GM21723 (cell line): Measurements from ENCODE around the gene RIN2.

ENCODE experiments used
- ATAC-seq: cut with Tn5 transposase; IDR thresholded peaks from one replicate; pipeline ENCODE4 v1.9.1; 2021; ENCODE audit warnings: mild to moderate bottlenecking, moderate library complexity; ENCODE audit not compliant: unreplicated experiment

RIN2 gene, protein sequence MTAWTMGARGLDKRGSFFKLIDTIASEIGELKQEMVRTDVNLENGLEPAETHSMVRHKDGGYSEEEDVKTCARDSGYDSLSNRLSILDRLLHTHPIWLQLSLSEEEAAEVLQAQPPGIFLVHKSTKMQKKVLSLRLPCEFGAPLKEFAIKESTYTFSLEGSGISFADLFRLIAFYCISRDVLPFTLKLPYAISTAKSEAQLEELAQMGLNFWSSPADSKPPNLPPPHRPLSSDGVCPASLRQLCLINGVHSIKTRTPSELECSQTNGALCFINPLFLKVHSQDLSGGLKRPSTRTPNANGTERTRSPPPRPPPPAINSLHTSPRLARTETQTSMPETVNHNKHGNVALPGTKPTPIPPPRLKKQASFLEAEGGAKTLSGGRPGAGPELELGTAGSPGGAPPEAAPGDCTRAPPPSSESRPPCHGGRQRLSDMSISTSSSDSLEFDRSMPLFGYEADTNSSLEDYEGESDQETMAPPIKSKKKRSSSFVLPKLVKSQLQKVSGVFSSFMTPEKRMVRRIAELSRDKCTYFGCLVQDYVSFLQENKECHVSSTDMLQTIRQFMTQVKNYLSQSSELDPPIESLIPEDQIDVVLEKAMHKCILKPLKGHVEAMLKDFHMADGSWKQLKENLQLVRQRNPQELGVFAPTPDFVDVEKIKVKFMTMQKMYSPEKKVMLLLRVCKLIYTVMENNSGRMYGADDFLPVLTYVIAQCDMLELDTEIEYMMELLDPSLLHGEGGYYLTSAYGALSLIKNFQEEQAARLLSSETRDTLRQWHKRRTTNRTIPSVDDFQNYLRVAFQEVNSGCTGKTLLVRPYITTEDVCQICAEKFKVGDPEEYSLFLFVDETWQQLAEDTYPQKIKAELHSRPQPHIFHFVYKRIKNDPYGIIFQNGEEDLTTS

DNA sequence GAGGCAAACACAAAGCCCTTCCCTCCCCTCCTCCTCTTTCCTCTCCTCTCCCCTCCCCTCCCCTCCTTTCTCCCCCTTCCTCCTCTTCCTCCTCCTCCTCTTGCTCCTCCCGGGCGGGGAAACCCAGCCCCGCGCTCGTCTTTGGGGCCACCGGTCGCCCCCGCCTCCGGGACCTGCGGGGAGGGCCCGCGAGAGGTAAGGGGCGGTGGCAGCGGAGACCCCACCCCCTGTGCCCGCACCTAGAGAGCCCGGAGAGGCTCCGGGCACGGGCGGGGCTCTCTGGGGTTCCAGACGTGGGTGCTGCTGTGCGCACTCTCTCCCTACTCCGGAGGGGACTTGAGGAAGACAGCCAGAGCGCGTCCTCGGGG, at the start of gene RIN2:
RIN2 (plus strand) TSS at position 126 of the 368 bp plus-strand sequence. CDS start 131,344 bp downstream, outside the sequence.
- ATAC-seq = no peak

DNA sequence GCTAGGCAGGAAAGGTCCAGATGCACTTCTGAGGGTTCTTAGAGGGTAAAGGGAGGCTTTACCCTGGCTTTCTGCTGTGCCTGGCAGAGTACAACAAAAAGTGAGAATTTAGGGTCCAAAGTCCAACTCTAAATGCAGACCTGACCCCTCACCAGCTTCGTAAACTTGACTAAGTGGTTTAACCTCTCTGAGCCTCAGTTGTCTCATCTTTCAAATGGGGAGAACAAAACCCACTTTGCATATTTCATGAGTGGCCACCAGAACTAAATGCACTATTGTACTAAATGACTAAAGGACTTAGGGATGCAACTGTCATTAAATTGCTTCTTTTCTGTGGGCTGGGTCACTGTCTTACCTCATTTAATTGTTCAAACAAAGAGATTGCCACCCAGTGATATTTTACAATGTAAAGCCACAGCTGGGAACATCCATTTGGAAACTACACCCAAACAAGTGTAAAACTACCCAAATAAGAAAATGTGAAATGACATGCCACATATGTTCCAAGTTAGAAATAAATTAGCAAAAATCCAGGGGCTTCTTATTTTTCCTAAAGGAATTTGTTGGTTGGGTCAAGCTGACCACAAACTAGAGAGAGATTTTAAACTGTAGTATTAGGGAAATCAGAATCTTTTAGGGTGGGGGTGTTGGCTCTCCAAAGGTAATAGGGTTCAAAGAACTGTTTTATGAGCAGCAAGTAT, 48.3 kb upstream of the RIN2 start:
- no peak for ATAC-seq

DNA sequence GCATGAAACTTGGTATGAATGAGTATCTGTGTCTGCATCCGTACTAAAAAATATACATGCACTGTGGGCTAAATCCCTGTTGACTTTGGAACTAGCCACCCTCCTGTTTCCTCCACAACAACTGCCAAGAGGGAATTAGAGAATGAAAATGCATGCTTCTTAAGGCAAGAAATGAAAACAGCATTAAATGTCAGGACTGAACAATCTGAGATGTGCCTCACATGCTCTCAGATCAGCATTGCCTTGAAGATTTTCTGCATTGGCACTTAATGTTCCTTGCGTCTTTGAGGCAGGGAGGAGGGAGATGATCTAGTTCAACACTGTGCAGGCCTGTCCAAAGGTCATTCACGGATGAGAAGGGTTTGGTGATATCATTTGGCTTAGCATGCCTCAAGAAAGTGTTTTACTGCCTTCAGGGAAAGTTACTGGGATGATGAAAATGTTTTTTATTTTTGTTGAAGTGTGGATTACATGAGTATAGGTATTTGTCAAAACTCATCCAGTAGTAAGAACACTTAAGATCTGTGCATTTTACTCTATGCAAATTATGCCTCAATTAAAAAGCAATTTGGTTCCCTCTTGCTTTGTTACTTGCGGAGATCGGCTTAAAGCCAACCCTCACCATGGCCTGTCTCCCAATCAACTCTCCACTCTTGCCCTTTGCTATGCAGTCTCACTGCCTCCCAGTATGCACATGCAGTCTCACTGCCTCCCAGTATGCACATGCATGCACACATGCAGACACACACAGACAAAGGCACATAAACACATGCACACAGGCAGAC, 47.5 kb upstream of the RIN2 start:
- ATAC-seq = no peak

DNA sequence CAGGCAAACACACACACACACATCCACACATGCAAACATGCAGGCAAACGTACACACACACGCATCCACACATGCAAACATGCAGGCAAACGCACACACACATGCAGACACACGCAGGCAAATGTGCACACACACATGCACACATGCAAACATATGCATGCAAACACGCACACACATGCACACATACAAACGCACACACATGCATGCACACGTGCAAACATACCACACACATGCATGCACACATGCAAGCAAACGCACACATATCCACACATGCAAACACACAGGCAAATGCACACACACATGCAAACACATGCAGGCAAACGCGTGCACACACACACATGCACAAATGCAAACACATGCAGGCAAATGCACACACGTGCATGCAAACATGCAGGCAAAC, 46.9 kb upstream of the RIN2 start:
- ATAC-seq = no peak

DNA sequence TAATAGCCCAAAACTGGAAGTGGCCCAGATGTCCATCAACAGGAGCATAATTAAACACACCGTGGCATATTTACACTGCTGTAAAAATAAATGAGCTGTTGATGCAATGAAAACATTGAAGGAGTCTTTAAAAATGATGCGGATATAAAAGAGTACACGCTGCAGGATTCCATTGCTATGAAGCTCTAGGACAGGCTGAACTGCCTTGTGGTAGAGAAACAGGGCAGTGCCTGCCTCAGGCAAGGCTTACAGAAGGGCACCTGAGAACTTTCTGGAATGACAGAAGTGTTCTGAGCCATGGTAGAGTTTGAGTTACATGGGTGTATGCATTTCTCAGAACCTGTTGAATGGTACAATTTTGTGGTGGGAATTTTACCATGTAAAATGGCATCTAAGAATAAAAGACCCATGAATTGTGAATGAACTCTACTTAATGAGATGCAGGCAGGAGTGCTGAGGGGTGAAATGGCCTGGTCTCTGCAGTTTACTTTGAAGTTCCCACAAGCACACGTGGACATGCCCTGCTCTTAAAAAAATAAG, 45.3 kb upstream of the RIN2 start:
- ATAC-seq = no peak

DNA sequence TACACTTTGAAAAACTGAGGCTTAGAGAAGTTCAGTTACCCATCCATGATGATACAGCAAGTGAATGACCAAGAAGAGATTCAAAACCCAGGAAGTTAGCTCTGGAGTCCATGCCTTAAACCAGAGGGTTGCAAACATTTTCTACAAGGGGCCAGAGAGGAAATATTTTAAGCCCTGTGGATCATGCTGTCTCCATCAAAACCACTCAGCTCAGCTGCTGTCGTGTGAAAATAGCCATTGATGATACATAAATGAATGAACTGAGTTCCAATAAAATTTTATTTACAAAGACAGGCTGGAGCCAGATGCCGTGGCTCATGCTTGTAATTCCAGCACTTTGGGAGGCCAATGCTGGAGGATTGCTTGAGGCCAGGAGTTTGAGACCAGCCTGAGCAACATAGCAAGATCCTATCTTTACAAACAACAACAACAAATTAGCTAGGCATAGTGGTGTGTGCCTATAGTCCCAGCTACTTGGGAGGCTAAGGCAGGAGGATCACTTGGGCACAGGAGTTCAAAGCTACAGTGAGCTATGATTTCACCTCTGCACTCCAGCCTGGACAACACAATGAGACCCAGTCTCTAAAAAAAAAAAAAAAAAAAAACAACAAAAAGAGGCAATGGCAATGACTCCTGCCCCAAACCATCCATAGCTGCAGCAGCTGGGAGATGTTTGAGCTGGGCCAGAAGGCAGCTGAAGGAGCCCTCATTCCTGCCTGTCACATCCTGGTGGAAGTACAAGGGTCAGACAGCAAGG, 44.1 kb upstream of the RIN2 start:
- ATAC-seq = no peak

DNA sequence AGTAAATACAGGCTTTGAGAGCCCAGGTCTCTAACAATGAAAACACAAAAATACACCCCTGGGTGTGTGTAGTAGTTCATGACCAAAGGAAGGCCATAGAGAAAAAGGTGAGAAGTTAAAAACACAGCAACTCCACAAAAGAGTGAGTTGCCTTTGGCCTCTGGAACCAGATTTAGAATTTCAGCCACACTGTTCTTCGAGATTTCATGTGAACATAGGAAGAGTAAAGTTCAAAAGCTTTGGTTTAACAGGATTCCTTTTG, 43.5 kb upstream of the RIN2 start:
- no peak for ATAC-seq

DNA sequence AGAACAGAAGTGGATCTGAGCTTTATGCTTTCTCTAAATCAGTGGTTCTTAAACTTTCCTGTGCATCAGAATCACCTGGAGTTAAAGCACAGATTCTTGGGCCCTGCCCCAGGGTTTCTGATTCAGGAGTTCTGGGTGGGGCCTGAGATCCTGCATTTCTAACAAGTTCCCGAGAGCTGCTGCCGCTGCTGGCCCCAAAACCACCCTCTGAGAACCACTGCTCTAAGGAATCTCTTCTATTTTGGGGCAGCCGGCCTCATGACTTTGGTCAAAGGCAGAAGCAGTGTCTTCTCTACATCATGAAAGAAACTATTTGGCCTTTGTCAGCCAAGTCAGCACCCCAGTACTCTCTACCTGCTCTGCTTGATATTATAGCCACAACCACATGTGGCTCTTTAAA, 42.1 kb upstream of the RIN2 start:
- ATAC-seq = no peak

DNA sequence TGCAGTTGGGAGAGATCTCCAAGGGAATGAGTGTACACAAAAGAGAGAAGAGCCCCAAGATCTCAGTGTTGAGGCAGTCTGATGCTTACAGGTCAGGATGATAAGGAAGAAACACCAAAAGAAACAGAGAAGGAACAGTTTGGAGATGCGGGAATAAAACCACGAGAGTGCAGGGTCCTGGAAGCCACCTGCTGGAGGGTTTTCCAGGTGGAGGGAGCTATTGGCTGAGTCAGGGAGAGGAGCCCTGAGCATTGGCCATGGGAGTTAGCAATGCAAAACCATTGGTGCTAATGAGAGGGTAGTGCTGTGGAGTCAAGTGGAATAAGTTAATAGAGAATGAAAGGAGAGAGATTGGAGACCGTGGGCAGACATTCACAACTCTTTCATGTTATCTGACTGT, 39.2 kb upstream of the RIN2 start:
- no peak for ATAC-seq

DNA sequence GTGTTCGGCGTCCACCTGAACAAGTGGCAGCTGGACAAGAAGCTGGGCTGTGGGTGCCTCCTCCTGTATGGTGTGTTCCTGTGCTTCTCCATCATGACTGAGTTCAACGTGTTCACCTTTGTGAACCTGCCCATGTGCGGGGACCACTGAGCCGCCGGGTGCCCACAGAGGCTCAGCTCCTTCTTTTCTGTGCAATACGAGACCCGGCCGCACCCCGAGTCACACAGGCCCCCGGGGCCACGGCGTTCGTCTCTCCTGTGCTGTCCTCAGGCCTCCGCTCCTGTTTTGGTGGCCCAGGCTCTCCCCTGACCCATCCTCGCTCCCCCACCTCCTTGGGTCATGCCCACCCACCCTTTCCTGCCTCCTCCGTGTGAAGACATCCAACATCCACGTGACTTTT, 37.1 kb upstream of the RIN2 start:
- no peak for ATAC-seq

DNA sequence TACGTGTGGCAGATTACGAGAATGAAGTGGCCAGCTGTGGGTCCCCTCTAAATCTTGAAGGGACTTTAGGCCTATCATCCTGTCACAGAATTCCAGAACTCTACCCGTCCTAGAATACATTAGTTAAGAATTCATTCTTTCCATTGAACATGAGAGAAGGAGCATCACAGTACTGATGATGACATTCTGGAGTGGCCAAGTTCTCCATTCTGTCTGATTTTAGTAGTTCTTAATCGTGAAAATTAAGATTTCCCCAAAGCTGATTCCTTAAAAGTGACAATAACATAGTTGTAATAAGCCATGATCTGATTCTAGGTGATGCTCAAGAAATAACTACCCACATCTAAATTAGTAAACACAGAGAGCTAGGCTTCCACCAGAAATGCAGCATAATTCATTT, 35.0 kb upstream of the RIN2 start:
- no peak for ATAC-seq

DNA sequence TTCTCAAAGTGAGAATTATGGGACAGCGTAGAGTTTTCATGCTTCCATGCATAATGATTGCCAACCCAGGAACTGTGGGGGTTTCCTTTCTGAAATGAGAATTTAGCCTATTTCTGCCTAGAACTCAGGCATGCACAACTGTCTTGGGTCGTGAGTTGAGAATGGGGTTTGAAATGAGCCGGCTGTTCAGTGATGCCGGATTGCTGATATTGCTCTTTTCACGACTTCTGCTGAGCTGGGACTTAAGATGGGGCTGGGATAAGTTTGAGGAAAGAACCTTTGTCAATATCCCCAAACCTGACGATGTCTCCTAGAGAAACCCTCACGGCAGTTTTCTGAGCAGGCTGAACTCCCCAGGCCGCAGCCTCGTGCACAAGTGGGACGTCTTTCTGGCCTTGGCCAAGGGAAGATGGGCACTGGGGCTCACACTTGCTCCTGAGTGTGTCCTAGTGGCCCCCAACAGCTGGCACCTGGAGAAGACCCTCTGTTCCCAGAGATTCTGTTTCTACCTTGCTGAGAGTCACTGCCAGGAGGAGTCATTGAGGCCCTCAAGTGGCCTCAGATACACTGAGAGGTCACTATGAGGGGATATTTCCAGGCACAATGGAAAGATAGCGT, 34.1 kb upstream of the RIN2 start:
- no peak for ATAC-seq

DNA sequence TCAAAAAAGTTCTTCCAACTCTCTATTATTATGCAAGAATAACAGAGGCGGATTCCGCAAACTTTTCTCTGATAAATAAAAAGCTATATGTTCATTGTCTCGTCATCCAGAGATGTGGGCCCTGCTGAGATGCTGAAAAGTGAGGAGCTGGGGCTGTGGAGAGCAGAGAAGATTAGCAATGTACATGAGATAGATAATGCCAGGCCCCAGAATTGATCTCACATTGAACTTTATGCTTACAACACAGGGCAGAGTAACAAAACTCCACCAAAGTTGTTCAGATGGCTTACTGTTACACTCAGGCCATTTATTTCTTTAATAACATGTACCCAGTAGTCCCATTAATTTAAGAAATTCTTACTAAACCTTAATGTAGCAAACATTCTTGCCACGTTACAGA, 32.7 kb upstream of the RIN2 start:
- no peak for ATAC-seq

DNA sequence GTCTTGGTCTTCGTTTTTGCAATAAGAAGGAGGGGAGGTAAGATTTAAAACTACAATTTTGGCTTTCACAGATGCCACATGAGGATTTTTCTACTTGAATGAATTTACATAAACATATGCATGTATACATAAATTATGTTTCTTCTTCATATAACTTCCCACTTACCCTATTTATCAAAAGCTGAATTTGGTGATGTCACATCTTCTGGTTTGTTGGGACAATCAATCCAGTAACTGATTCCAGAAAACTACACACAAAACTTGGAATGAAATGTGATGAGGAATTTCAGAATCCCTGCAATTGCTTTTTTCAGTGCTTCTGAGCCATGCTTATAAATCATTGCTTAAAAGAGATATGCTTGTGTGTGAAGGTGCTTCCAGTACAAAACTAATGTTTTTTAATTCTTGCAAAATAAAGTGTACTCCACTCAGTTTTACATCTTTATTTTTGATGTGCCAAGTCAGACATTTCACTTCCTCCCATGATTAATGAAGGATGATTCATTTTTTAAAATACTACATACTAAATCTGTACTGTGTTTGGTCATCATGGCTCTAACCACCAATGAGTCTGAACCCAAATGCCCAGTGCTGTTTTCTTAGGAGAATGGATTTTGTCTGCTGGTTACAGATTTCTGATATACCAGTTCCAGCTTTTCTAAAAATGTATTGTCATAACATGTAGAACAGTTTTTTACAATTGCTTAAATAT, 32.1 kb upstream of the RIN2 start:
- ATAC-seq = no peak

DNA sequence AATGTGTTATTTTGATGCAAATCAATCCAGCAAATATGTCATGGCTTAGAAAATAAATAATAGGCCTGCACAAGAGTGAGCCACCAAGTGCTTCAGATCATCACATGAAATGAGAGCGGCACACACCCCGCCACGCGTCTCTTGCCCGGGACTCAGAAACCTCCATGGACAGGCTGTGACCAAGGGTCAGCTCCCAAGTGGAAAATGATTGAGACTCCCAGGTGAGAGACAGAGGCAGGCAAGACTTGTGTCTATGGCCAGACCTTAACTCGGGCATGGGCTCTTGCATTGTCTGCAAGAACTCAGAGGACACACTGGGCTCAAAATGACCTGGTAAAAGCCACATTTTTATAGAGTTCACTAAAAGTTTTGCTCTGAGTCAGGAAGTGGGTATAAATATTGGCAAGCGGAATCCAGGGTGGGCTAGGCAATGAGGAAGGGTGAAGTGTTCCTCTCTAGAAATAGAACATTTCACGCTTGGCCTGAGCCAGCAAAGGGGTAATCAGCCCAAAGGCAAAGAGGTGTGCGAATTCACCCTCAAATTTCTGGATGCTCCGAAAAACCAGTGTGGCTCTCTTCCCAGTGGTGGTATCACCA, 30.7 kb upstream of the RIN2 start:
- no peak for ATAC-seq

DNA sequence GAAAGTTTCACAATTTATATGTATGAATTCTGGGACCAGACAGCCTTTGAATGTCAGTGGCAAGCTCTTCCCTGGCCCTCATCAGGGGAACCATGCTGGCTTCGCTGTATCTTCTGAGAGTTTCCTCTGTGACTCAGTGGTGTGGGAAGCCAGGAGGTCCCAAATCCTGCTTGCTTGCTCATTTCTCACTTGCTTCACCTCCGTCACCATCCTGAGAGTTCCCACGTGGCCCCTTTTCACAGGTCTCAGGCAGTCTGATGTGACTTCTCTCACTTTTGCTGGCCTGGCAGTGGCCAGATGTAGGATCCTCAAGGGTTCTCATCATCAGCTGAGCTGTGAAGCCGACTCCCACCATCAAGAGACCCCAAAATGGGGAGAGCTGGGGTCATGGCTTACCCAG, 28.4 kb upstream of the RIN2 start:
- ATAC-seq = no peak

DNA sequence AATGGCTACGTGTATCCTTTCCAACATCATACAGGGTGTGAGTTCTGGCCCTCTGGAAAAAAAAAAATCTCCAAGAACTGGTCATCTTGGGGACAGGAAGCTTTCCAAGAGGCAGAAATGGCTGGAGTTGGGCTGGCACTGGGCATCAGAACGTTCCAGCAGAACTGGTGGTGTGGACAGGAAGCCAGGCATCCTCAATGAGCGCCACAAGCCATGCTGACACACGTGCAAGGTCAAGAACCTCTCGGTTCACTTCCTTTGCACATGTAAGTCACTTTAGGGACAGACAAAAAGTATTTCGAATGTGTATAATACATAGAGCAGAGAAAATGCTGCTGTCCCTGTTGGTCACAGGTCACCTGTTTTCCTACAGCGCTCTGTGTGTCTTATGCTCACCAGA, 27.4 kb upstream of the RIN2 start:
- no peak for ATAC-seq

DNA sequence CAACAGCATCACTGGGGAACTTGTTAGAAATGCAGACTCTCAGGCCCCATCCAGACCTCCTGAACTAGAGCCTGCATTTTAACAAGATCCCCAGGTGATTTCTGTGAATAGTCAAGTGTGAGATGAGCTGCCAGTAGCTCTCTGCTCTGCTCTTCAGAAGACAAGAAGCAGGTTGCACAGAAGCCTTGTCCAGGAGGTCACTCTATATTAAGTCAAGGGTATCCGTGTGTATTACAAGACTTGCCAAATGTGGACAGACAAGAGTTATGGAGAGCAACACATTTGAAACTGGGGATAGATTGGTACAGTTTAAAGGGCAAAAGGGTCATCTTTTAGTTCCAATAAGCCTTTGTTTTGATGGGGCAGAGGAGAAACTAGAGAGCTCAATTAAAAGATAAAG, 23.2 kb upstream of the RIN2 start:
- ATAC-seq = no peak

DNA sequence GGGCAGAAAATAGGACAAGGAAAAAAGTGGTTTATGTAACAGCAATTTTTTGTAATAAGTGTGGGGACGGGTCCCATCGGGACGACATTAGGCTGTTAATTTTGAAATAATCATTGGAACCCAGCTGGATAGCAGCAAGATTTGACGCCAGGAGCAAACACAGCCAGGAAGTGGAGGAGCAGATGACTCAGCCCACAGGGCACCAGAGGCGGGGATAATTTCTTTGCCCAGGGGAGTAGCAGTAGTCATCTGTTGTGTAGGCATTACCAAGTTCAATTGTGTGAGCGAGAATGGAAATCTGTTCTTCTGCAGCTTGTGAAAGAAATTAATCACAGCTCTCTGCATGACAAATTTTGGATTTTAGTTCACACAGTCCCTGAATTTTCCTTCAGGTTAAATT, 22.6 kb upstream of the RIN2 start:
- no peak for ATAC-seq
